HG02610 (cell line): ENCODE data around the gene SYNPO2.
"Not testable (repeated sequence)": the region's sequence is repeated elsewhere in the genome, so short reads cannot be mapped to it uniquely, and the experiment has no call there.

Experiments used
- ATAC-seq: cut with Tn5 transposase; IDR thresholded peaks from one replicate; pipeline ENCODE4 v1.9.1; 2021; ENCODE audit warnings: mild to moderate bottlenecking, moderate library complexity; ENCODE audit not compliant: unreplicated experiment

Gene SYNPO2

GRCh38 chr4:118973295-118973694 lies 84.6 kb downstream of the SYNPO2 start:
- ATAC-seq, result no peak

- no peak for ATAC-seq
Measured at GRCh38 chr4:118974758-118975157, 86.1 kb downstream of the SYNPO2 start.

GRCh38 chr4:118975449-118976192 lies 87.0 kb downstream of the SYNPO2 start:
- ATAC-seq, result no peak

- ATAC-seq, result not testable (repeated sequence)
Measured at GRCh38 chr4:118976193-118976560, 87.5 kb downstream of the SYNPO2 start.

- ATAC-seq, result not testable (repeated sequence)
Measured at GRCh38 chr4:118977100-118977499, 88.4 kb downstream of the SYNPO2 start.

GRCh38 chr4:118979712-118980111 lies 91.1 kb downstream of the SYNPO2 start:
- no peak for ATAC-seq

GRCh38 chr4:118981171-118981838 lies 92.7 kb downstream of the SYNPO2 start:
- ATAC-seq, result no peak

GRCh38 chr4:118981839-118982381 lies 93.3 kb downstream of the SYNPO2 start:
- ATAC-seq, result peak; percentile 85

GRCh38 chr4:118983293-118983692 lies 94.6 kb downstream of the SYNPO2 start:
- no peak for ATAC-seq

- no peak for ATAC-seq
Measured at GRCh38 chr4:118983831-118984230, 95.2 kb downstream of the SYNPO2 start.

GRCh38 chr4:118985170-118986000 lies 96.7 kb downstream of the SYNPO2 start:
- no peak for ATAC-seq

GRCh38 chr4:118987959-118988634 lies 99.4 kb downstream of the SYNPO2 start:
- no peak for ATAC-seq

GRCh38 chr4:118988635-118988972 lies 100.0 kb downstream of the SYNPO2 start:
- no peak for ATAC-seq

GRCh38 chr4:118989098-118990080 lies 100.7 kb downstream of the SYNPO2 start:
- no peak for ATAC-seq

GRCh38 chr4:118991686-118992085 lies 103.0 kb downstream of the SYNPO2 start:
- no peak for ATAC-seq

GRCh38 chr4:118992149-118992548 lies 103.5 kb downstream of the SYNPO2 start:
- no peak for ATAC-seq

- ATAC-seq, result no peak
Measured at GRCh38 chr4:118993333-118993732, 104.7 kb downstream of the SYNPO2 start.

GRCh38 chr4:118994030-118994429 lies 105.4 kb downstream of the SYNPO2 start:
- ATAC-seq, result no peak

- no peak for ATAC-seq
Measured at GRCh38 chr4:118995693-118996391, 107.2 kb downstream of the SYNPO2 start.
